ENCODE data around the gene PKIB. TPM values are rescaled to one million over a fixed set of nuclear protein-coding genes. Genes with fewer than 3 reads are reported as not detected.
A peak's percentile ranks its signal among the peaks of the same experiment; 100 is the strongest.
"Not testable (repeated sequence)": the region's sequence is repeated elsewhere in the genome, so short reads cannot be mapped to it uniquely, and the experiment has no call there.

PKIB gene, protein sequence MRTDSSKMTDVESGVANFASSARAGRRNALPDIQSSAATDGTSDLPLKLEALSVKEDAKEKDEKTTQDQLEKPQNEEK
- total RNA-seq, result not detected

DNA sequence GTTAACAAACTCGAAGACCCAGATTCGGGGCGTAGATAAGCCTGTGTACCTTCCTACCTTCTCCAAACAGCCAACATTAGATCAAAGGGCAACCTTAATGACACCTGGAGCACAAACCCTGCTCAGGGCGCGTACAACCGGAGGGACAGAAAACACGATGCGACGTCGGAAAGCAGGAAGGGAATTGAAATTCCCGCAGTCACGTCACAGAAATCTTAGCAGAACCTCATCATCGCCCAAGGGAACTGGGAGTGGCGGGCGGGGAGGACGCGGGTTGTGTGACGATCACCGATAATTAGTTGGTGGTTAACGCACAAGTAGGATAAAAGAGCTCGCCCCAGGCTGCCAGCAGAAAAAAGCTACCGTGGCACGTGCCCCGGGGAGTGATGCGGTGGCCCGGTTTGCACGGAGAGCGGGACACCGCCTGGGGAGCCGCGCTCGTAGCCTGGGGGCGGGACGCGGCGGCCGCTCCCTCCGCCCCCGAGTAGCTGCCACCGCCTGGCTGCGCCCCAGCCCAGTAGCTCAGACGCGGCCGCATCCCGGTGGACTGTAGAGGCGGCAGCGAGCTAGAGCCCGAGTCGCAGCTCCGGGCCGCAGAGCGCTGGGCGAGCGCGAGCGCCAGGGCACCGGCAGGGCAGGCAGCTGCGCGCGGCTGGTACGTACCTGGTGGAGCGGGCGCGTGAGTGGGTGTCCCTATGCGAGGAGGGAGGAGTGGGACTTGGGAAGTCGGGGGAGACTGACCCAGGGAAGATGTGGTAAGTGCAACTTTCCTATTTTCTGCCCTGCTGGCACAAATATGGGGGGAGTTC, at the start of gene PKIB:
Gene PKIB, plus strand, starts transcription at position 525 of the 809 bp plus-strand sequence. CDS start 107,390 bp downstream, outside the sequence.
- peaks cover 4% of the 10 kb centered on the region for H3K36me3 Mint-ChIP-seq
- H3K27me3 Mint-ChIP-seq, result peaks cover 19 to 31% of the 10 kb centered on the region in 2 donors
- H3K27ac Mint-ChIP-seq, result no peak within 1 kb of the TSS
- peaks cover 7 to 9% of the 10 kb centered on the region in 2 donors for H3K4me1 Mint-ChIP-seq (ENCODE audit: low read depth in 2 of 2)
- DNase-seq (ENCODE audit: low spot score) (no peak), ATAC-seq (peak; percentile 85 to 89)
- H3K9me3 Mint-ChIP-seq, result peaks cover 7% of the 10 kb centered on the region
- H3K4me3 Mint-ChIP-seq, result peak within 1 kb of the TSS; percentile 86

DNA sequence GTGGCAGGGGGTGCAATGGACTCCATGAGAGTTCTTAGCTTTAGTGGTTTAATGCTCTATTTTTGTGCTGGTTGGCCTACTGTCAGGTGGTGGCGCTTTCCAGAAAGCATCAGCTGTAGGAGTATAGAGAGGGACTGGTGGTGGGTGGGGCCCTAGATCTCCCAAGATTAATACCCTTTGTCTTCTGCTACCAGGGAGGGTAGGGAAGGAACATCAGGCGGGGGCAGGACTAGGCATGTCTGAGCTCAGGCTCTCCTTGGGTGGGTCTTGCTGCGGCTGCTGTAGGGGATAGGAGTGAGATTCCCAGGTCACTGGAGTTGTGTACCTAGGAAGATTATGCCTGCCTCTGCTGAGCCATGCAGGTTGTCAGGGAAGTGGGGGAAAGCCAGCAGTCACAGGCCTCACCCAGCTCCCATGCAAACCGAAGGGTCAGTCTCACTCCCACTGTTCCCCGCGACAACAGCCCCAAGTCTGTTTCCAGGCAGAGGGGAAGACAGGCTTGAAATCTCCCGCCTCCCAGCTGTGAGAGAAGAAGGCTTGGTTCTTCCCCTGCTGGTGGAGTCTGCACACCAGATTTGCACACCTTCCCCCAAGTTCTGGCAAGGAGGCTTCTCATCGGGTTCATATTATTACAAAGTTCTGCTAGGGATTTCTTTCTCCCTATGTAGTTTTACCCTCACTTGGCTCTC, 46.7 kb upstream of the PKIB start:
- Mint-ChIP-seq H3K36me3 (peaks cover 10% of the 10 kb centered on the region), H3K9me3 (peaks cover 20% of the 10 kb centered on the region), H3K27ac (no peak overlapping the region), H3K4me1 (ENCODE audit: low read depth in 2 of 2) (no peaks in the 10 kb centered on the region), H3K27me3 (no peaks in the 10 kb centered on the region), H3K4me3 (no peak overlapping the region)
- DNase-seq (ENCODE audit: low spot score) (no peak), ATAC-seq (no peak)

DNA sequence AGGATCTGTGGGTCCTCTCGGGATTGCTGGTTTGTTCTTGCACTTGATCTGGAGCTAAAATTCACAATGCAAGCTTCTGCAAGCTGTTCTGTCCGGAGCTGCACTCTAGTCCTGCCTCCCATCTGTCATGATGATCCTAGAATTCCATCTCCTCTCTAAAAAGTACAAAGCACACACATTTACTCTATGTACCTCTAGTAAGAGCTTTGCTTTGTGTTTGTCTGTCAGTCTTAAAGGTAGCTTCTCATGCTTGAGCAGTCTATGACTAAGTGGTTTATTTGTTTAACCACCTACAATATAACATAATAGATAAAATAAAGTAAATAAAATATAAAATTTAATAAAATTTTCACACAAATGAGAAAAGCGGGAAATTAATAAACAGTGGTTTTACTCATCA, 46.0 kb upstream of the PKIB start:
- H3K36me3 Mint-ChIP-seq, result peaks cover 10% of the 10 kb centered on the region
- no peaks in the 10 kb centered on the region for H3K27me3 Mint-ChIP-seq
- no peak overlapping the region for H3K27ac Mint-ChIP-seq
- DNase-seq (ENCODE audit: low spot score) (no peak), ATAC-seq (no peak)
- H3K4me3 Mint-ChIP-seq, result no peak overlapping the region
- H3K4me1 Mint-ChIP-seq (ENCODE audit: low read depth in 2 of 2), result no peaks in the 10 kb centered on the region
- H3K9me3 Mint-ChIP-seq, result peaks cover 17% of the 10 kb centered on the region

DNA sequence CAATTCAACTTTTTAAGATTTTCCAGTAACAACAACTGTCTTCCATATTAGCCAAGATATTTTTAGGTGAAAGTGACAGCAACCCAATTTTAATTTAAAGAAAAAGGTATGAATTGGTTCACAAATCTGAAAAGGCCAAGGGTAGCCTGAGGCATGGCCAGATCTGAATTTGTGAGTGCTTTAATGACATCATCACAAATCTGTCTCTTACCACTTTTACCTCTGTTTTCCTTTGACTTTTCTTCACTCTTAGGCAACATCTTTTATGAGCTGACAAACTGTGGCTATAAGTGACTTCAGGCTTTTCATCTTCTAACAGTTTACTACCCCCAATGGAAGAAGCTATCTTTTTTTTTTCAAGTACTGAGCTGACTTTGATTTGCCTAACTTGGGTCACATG, 44.5 kb upstream of the PKIB start:
- Mint-ChIP-seq H3K4me3 (no peak overlapping the region), H3K27ac (no peak overlapping the region), H3K36me3 (peaks cover 10% of the 10 kb centered on the region), H3K27me3 (no peaks in the 10 kb centered on the region), H3K4me1 (ENCODE audit: low read depth in 2 of 2) (no peaks in the 10 kb centered on the region), H3K9me3 (peaks cover 13% of the 10 kb centered on the region)
- ATAC-seq (no peak), DNase-seq (ENCODE audit: low spot score) (no peak)

DNA sequence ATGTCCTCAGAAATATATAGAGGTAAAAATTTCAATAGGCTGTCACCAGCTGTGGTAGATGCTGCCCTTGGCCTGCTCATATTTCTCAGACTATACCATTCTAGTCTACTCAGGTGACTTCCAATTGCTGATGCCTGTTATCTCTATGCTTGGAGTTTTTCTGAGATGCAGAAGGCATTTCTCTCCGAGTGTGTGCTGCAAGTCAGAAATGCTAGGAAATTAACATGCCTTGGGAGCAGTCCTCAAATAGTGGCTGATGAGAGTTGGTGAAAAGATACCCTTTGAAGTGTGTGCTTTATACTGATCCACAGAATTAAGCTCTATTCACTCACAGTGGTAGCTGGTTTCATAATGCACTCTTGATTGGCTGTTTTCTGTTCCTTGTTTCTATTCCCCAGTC, 43.2 kb upstream of the PKIB start:
- H3K27ac Mint-ChIP-seq, result no peak overlapping the region
- H3K9me3 Mint-ChIP-seq, result peaks cover 13% of the 10 kb centered on the region
- DNase-seq (ENCODE audit: low spot score), result no peak
- H3K4me3 Mint-ChIP-seq, result no peak overlapping the region
- no peaks in the 10 kb centered on the region for H3K27me3 Mint-ChIP-seq
- H3K4me1 Mint-ChIP-seq (ENCODE audit: low read depth in 2 of 2), result no peaks in the 10 kb centered on the region
- peaks cover 10% of the 10 kb centered on the region for H3K36me3 Mint-ChIP-seq
- ATAC-seq, result no peak

DNA sequence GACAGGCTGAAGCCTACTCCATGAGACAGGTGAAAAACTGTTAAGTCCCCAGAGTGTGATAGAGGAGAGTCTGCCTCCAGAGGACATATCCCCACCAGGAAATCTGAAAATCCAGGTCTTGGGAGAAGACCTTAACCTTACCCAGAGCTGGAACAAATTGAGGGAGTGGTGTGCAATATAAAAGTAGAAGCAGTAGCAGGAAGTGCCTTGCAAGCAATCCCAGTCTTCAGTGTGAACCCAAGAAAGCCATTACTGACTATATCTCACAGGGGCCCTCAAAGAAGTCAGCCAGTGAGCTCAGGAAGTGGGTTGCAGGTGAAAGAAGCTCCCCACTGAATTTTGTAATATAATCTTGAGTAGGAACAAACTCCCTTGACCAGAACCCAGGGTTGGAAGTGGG, 41.9 kb upstream of the PKIB start:
- Mint-ChIP-seq H3K4me1 (ENCODE audit: low read depth in 2 of 2) (no peaks in the 10 kb centered on the region), H3K9me3 (peaks cover 10% of the 10 kb centered on the region), H3K27me3 (no peaks in the 10 kb centered on the region), H3K36me3 (no peaks in the 10 kb centered on the region), H3K4me3 (no peak overlapping the region), H3K27ac (no peak overlapping the region)
- ATAC-seq, result no peak
- DNase-seq (ENCODE audit: low spot score), result no peak

DNA sequence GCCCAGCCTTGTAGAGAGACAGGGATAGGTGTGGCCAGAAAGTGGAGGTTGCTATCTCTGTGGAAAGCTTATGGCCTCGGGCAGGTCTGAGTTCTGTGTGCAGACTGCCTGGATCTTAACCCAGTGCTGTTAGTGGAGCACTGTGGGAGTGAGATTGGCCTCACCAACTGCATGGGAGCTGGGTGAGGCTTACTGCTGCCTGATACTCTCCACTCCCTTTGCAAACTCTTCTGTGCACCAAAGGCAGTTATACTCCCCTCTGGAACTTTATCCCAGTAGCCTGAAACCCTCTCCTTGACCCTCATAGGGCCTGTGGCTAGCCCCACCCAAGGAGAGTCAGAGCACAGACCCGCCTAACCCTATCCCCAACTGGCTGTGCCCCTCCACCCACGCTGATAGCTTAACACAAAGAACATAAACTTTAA, 41.4 kb upstream of the PKIB start:
- no peak overlapping the region for H3K27ac Mint-ChIP-seq
- H3K4me3 Mint-ChIP-seq, result no peak overlapping the region
- ATAC-seq (no peak), DNase-seq (ENCODE audit: low spot score) (no peak)
- peaks cover 10% of the 10 kb centered on the region for H3K9me3 Mint-ChIP-seq
- H3K4me1 Mint-ChIP-seq (ENCODE audit: low read depth in 2 of 2), result no peaks in the 10 kb centered on the region
- no peaks in the 10 kb centered on the region for H3K36me3 Mint-ChIP-seq
- no peaks in the 10 kb centered on the region for H3K27me3 Mint-ChIP-seq

DNA sequence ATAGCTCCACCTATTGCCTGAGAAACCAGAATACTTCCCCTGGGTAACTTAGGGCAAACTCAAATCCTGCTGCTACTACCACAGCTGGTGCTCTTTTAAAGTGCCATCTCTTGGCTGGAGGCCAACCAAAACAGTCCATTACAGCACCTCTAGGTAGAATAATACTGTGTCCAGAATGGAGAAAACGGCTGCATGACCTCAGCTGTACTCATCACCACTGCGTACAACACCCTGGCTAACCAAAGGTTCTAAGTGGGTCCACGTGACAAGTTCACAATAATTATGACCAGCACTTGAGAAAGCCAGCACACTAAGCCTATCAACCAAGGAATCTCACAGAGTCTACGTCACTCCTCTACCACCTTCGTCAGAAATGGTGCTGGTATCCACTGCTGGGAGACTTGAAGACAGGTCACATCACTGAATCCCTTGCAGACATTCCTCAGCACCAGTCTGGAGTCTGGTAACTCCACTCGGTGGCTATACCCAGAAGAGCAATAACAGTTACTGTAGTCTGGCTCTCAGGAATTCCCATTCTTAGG, 40.9 kb upstream of the PKIB start:
- ATAC-seq (no peak), DNase-seq (ENCODE audit: low spot score) (no peak)
- no peaks in the 10 kb centered on the region for H3K36me3 Mint-ChIP-seq
- H3K27ac Mint-ChIP-seq, result no peak overlapping the region
- H3K9me3 Mint-ChIP-seq, result peaks cover 13% of the 10 kb centered on the region
- no peak overlapping the region for H3K4me3 Mint-ChIP-seq
- no peaks in the 10 kb centered on the region for H3K27me3 Mint-ChIP-seq
- no peaks in the 10 kb centered on the region for H3K4me1 Mint-ChIP-seq (ENCODE audit: low read depth in 2 of 2)

DNA sequence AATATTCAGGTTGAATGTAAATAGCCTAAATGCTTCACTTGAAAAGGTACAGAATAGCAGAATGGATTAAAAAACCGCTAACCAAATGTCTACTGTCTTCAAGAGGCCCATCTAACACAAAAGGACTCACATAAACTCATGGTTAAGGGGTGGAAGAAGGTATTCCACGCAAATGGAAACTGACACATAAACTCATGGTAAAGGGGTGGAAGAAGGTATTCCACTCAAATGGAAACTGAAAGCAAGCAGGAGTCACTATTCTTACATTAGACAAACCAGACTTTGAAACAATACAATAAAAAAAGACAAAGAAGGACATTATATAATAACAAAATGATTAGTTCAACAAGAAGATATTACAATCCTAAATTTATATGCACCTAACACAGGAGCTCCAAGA, 38.3 kb upstream of the PKIB start:
- H3K4me3 Mint-ChIP-seq, result no peak overlapping the region
- no peaks in the 10 kb centered on the region for H3K36me3 Mint-ChIP-seq
- DNase-seq (ENCODE audit: low spot score) (no peak), ATAC-seq (no peak)
- H3K9me3 Mint-ChIP-seq, result peaks cover 20% of the 10 kb centered on the region
- no peak overlapping the region for H3K27ac Mint-ChIP-seq
- no peaks in the 10 kb centered on the region for H3K4me1 Mint-ChIP-seq (ENCODE audit: low read depth in 2 of 2)
- no peaks in the 10 kb centered on the region for H3K27me3 Mint-ChIP-seq

DNA sequence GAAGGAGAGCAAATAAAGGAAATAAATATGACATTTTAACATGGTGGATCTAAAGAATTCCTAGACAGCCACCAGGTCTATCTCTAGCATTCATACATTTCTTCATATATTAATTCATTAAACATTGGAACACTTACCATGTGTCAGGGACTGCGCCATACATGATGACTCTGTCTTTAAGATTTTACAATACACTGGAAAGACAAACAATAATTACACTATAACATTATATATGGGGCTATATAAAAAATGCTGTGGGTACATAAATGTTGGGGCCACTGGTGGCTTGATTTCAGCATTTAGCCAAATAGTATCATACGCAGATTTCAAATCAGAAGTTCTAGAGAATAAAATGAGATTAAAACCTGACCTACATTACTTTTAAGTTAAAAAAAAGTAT, 33.3 kb upstream of the PKIB start:
- Mint-ChIP-seq H3K4me1 (ENCODE audit: low read depth in 2 of 2) (no peaks in the 10 kb centered on the region), H3K27me3 (no peaks in the 10 kb centered on the region), H3K9me3 (peaks cover 25% of the 10 kb centered on the region), H3K4me3 (no peak overlapping the region), H3K27ac (no peak overlapping the region), H3K36me3 (no peaks in the 10 kb centered on the region)
- no peak for ATAC-seq
- no peak for DNase-seq (ENCODE audit: low spot score)

DNA sequence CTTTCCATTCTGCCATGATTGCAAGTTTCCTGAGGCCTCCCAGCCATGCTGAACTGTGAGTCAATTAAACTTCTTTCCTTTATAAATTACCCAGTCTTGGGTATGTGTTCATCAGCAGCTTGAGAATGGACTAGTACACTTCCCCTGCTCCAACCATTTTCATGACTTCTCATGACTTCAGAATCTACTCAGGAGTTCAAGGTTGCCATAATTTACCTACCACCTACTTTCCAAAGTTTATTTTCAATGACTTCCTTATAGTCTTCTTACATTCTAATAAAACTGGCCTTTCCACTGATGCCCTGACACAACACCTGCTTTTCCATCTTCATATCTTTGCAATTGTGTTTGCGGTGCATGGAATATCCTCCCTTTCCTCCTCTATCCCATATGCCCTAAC, 31.2 kb upstream of the PKIB start:
- DNase-seq (ENCODE audit: low spot score) (no peak), ATAC-seq (no peak)
- Mint-ChIP-seq H3K9me3 (peaks cover 16% of the 10 kb centered on the region), H3K36me3 (no peaks in the 10 kb centered on the region), H3K4me1 (ENCODE audit: low read depth in 2 of 2) (no peaks in the 10 kb centered on the region), H3K27me3 (no peaks in the 10 kb centered on the region), H3K27ac (no peak overlapping the region), H3K4me3 (no peak overlapping the region)

DNA sequence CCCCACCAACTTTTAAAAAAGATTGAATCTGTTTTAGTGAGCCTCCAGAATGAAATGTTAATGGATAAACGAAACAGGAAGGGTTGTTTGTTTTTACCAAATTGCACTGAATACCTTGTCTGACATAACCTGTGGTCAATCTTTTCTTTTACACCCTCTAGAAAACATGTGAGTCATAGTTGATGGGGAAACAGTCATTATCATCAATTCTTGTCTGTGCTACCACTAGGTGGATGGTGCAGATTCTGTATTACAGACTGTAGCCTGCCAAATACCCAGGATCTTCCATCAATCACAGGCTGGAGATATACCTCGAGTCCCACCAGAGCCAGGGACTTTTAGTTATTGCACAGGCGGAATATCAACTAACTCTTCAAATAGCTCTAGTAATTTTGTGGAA, 29.5 kb upstream of the PKIB start:
- H3K4me3 Mint-ChIP-seq, result no peak overlapping the region
- ATAC-seq, result no peak
- H3K36me3 Mint-ChIP-seq, result no peaks in the 10 kb centered on the region
- H3K9me3 Mint-ChIP-seq, result peaks cover 9% of the 10 kb centered on the region
- H3K4me1 Mint-ChIP-seq (ENCODE audit: low read depth in 2 of 2), result no peaks in the 10 kb centered on the region
- no peaks in the 10 kb centered on the region for H3K27me3 Mint-ChIP-seq
- DNase-seq (ENCODE audit: low spot score), result no peak
- H3K27ac Mint-ChIP-seq, result no peak overlapping the region

DNA sequence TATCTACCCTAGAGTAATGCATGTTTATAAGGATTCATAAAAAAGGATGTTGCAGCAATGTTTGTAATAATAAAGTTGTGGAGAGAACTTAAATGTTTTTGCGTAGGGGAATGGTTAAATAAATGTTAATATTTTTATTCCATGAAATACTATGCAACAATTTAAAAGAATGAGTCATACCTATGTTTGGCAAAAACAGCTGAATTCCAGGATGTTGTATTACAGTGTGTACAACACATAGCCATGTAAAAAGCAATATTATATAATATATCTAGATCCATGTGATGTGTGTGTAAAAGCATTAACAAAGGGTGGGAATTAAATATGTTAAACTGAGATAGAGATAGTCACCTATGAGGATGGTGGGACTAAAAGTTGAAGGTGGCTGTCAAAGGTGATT, 21.1 kb upstream of the PKIB start:
- H3K4me1 Mint-ChIP-seq (ENCODE audit: low read depth in 2 of 2), result no peaks in the 10 kb centered on the region

DNA sequence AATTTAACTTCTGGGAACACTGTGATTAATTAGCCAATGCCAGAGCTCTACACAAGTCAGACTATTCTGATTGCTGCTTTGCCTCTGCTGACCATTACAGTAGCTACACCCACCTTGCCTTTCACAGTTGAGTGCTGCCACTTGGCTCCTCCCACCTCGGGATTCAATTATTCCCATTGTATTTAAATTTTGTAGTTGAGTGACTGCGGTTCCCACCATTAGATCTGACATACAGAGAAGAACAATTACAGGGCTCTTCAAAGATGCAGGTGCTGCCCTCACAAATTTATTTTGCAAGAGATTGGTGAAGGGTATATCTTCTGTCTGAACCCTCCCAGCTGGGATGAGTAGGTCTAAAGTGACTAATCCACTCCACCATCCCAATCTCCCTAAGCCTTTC, 11.9 kb upstream of the PKIB start:
- not testable (repeated sequence) for H3K4me1 Mint-ChIP-seq (ENCODE audit: low read depth in 2 of 2); H3K27ac Mint-ChIP-seq; H3K27me3 Mint-ChIP-seq; DNase-seq (ENCODE audit: low spot score); H3K36me3 Mint-ChIP-seq; ATAC-seq; H3K4me3 Mint-ChIP-seq; H3K9me3 Mint-ChIP-seq

More for the DNA sequence above, 21.1 kb upstream of the PKIB start:
- ATAC-seq, result no peak
- Mint-ChIP-seq H3K9me3 (no peaks in the 10 kb centered on the region), H3K4me3 (no peak overlapping the region), H3K36me3 (no peaks in the 10 kb centered on the region), H3K27ac (no peak overlapping the region), H3K27me3 (no peaks in the 10 kb centered on the region)
- DNase-seq (ENCODE audit: low spot score), result no peak
